ENCODE results near the gene BDKRB1. TPM values are rescaled to one million over a fixed set of nuclear protein-coding genes. Genes with fewer than 3 reads are reported as not detected.

BDKRB1 gene
- total RNA-seq, 1 experiment from 2014 or later = not detected

DNA sequence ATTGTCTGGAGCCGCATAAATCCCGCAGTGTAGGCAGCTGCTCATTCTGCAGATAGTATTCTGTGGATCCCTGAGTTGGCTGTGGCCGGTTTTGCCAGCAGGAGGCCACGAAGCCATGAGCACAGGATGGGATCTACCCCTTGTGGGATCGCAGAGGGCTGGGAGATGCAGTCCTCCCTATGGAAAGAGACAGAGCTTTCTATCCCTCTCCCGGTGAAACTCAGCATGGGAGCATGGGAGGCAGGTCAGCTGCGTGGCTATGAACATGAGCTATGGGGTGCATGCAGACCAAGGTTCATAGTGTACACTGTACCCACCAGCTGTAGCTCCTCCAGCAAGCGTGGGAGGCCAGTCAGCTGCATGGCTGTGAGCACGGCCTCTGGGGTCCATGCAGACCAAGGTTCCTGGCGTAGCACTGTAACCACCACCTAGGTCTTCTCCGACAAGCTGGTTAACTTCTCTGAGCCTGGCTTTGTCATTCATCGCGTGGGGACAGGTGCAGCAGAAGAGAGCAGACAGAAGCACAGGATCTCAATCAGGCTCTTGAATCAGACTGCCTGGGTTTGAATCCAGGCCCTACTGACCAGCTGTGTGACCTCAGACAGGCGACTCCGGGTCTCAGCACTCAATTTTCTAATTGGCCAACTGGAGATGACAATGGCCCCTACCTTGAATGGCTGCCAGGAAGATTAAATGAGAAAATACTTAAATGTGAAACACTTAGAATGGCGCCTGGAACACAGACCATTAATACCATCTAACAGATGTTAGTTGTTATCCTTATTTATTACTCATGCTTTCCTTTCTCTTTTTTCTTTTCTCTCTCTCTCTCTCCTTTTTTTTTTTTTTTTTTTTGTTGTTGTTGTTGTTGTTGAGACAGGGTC lies 6.0 kb downstream of the BDKRB1 start:
- no TSS peak for BruUV-seq (replicated peaks)
- no peak overlapping the region for H3K27ac ChIP-seq (ENCODE audit: low read length)
- DNase-seq (ENCODE audit: low read depth, low spot score) (no peak), ATAC-seq (no peak)
- no peak for TF ChIP-seq TCF7L2 (IDR thresholded peaks at IDR 0.05; ENCODE audit: low read depth, low read length)
- TF ChIP-seq POLR2AphosphoS5 (IDR thresholded peaks at IDR 0.05; ENCODE audit: low read depth, low read length) = no peak
- TF ChIP-seq SIN3A (IDR thresholded peaks at IDR 0.05; ENCODE audit: borderline replicate concordance, insufficient read depth, low read depth, low read length) = no peak
- TF ChIP-seq, protein P1, sequence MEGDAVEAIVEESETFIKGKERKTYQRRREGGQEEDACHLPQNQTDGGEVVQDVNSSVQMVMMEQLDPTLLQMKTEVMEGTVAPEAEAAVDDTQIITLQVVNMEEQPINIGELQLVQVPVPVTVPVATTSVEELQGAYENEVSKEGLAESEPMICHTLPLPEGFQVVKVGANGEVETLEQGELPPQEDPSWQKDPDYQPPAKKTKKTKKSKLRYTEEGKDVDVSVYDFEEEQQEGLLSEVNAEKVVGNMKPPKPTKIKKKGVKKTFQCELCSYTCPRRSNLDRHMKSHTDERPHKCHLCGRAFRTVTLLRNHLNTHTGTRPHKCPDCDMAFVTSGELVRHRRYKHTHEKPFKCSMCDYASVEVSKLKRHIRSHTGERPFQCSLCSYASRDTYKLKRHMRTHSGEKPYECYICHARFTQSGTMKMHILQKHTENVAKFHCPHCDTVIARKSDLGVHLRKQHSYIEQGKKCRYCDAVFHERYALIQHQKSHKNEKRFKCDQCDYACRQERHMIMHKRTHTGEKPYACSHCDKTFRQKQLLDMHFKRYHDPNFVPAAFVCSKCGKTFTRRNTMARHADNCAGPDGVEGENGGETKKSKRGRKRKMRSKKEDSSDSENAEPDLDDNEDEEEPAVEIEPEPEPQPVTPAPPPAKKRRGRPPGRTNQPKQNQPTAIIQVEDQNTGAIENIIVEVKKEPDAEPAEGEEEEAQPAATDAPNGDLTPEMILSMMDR (IDR thresholded peaks at IDR 0.05) = no peak
- TF ChIP-seq, protein P2, sequence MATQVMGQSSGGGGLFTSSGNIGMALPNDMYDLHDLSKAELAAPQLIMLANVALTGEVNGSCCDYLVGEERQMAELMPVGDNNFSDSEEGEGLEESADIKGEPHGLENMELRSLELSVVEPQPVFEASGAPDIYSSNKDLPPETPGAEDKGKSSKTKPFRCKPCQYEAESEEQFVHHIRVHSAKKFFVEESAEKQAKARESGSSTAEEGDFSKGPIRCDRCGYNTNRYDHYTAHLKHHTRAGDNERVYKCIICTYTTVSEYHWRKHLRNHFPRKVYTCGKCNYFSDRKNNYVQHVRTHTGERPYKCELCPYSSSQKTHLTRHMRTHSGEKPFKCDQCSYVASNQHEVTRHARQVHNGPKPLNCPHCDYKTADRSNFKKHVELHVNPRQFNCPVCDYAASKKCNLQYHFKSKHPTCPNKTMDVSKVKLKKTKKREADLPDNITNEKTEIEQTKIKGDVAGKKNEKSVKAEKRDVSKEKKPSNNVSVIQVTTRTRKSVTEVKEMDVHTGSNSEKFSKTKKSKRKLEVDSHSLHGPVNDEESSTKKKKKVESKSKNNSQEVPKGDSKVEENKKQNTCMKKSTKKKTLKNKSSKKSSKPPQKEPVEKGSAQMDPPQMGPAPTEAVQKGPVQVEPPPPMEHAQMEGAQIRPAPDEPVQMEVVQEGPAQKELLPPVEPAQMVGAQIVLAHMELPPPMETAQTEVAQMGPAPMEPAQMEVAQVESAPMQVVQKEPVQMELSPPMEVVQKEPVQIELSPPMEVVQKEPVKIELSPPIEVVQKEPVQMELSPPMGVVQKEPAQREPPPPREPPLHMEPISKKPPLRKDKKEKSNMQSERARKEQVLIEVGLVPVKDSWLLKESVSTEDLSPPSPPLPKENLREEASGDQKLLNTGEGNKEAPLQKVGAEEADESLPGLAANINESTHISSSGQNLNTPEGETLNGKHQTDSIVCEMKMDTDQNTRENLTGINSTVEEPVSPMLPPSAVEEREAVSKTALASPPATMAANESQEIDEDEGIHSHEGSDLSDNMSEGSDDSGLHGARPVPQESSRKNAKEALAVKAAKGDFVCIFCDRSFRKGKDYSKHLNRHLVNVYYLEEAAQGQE (IDR thresholded peaks at IDR 0.05; ENCODE audit: insufficient read depth in 1 of 2, low read depth in 2 of 2, low read length in 1 of 2) = no peak
- peaks cover 4% of the 10 kb centered on the region; the same call in 1 of the 2 replicates for H3K9me3 ChIP-seq (ENCODE audit: control insufficient read depth, insufficient read depth, low read depth, low read length)
- H3K27me3 ChIP-seq (ENCODE audit: control insufficient read depth, insufficient read depth, low read length) = 0 out of 2 replicates have a peak, but pooled peaks cover 2% of the 10 kb centered on the region
- H3K4me3 ChIP-seq (ENCODE audit: low read depth in 2 of 2, low read length in 2 of 2) = no peak overlapping the region
- no peaks in the 10 kb centered on the region for H3K4me1 ChIP-seq (ENCODE audit: control insufficient read depth, insufficient read depth, low read length)
- ChIA-PET CTCF (no interaction called here), POLR2A (no interaction called here)
- intact Hi-C loops (cut with micrococcal nuclease; ENCODE audit: unreplicated experiment) (no loop called here), in situ Hi-C loops (cut with HindIII; ENCODE audit: low pct_unique_long_range_greater_than_20kb, low sequenced_read_pairs) (no loop called here)
- H3K36me3 ChIP-seq (ENCODE audit: control insufficient read depth, insufficient read depth, low read length) = no peaks in the 10 kb centered on the region

DNA sequence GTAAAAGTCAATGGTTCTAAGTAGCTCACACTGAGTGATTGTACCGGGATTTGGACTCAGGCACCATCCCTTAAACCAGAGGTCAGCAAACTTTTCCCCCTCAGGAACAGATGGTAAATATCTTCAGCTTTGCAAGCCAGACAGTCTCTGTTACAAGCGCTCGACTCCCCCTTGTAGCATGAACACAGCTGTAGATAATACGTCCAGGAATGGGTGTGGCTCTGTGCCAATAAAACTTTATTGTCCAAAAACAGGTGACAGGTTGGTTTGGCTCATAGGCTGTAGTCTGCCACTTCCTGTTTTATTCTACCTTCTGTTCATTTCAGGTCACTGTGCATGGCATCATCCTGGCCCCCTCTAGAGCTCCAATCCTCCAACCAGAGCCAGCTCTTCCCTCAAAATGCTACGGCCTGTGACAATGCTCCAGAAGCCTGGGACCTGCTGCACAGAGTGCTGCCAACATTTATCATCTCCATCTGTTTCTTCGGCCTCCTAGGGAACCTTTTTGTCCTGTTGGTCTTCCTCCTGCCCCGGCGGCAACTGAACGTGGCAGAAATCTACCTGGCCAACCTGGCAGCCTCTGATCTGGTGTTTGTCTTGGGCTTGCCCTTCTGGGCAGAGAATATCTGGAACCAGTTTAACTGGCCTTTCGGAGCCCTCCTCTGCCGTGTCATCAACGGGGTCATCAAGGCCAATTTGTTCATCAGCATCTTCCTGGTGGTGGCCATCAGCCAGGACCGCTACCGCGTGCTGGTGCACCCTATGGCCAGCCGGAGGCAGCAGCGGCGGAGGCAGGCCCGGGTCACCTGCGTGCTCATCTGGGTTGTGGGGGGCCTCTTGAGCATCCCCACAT lies 7.6 kb downstream of the BDKRB1 start:
- in situ Hi-C loops (cut with HindIII; ENCODE audit: low pct_unique_long_range_greater_than_20kb, low sequenced_read_pairs) (no loop called here), intact Hi-C loops (cut with micrococcal nuclease; ENCODE audit: unreplicated experiment) (no loop called here)
- 0 out of 2 replicates have a peak, but pooled peaks cover 2% of the 10 kb centered on the region for H3K27me3 ChIP-seq (ENCODE audit: control insufficient read depth, insufficient read depth, low read length)
- no peaks in the 10 kb centered on the region for H3K4me1 ChIP-seq (ENCODE audit: control insufficient read depth, insufficient read depth, low read length)
- ATAC-seq = no peak
- POLR2A ChIA-PET = interaction anchor here (0.7 kb wide), 1 partner anchor 176 kb away, joined by 3 read pairs; no protein-coding TSS in a partner anchor
- no peaks in the 10 kb centered on the region for H3K36me3 ChIP-seq (ENCODE audit: control insufficient read depth, insufficient read depth, low read length)
- TF ChIP-seq TCF7L2 (IDR thresholded peaks at IDR 0.05; ENCODE audit: low read depth, low read length) (no peak), POLR2AphosphoS5 (IDR thresholded peaks at IDR 0.05; ENCODE audit: low read depth, low read length) (no peak), SIN3A (IDR thresholded peaks at IDR 0.05; ENCODE audit: borderline replicate concordance, insufficient read depth, low read depth, low read length) (no peak)
- TF ChIP-seq, protein P2 (IDR thresholded peaks at IDR 0.05; ENCODE audit: insufficient read depth in 1 of 2, low read depth in 2 of 2, low read length in 1 of 2) = no peak
- TF ChIP-seq, protein P1 (IDR thresholded peaks at IDR 0.05) = no peak
- no peak overlapping the region for H3K27ac ChIP-seq (ENCODE audit: low read length)
- no peak for DNase-seq (ENCODE audit: low read depth, low spot score)
- CTCF ChIA-PET = interaction anchor here (0.6 kb wide), 1 partner anchor 14 kb away, joined by 6 read pairs; no protein-coding TSS in a partner anchor
- H3K4me3 ChIP-seq (ENCODE audit: low read depth in 2 of 2, low read length in 2 of 2) = no peak overlapping the region
- BruUV-seq (replicated peaks) = no TSS peak
- H3K9me3 ChIP-seq (ENCODE audit: control insufficient read depth, insufficient read depth, low read depth, low read length) = peaks cover 4% of the 10 kb centered on the region; the same call in 1 of the 2 replicates
